Measurements from ENCODE around the gene PDCD1LG2. TPM values are rescaled to one million over a fixed set of nuclear protein-coding genes. Genes with fewer than 3 reads are reported as not detected.

Gene PDCD1LG2
- polyA plus RNA-seq, 1 experiment, result 49.8 TPM

DNA sequence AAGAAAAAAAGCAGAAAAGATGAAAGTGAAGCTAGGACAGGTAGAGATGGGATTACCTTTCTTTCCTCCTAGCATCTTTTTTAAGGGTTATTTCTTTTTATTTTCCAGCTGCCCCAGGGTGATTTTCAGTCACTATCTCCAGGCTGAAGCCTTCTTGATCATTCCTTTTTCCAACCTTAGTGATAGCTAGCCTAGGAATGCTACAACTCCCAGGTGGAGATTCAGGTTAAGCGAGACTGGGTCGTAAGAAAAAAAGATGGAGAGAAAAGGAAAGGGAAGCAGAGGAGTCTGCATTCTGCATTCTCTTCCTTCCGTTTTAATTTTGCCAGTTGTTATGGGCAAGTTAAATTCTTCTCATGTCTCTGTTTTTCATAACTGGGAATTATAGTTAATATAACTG is 81.9 kb downstream of the PDCD1LG2 start:
- H3K36me3 ChIP-seq (ENCODE audit: control insufficient read depth, insufficient read depth, low read length), result no peaks in the 10 kb centered on the region
- no peaks in the 10 kb centered on the region for H3K27me3 ChIP-seq (ENCODE audit: control insufficient read depth, insufficient read depth, low read length)
- ChIA-PET POLR2A (no interaction called here), CTCF (interaction anchor here (0.9 kb wide), 1 partner anchor 133 kb away, joined by 3 read pairs; no protein-coding TSS in a partner anchor)
- no peak for TF ChIP-seq CTCF (IDR thresholded peaks at IDR 0.05; ENCODE audit: insufficient read depth, low read depth, low read length)
- no peak overlapping the region for H3K4me3 ChIP-seq (ENCODE audit: low read depth, low read length)
- DNase-seq (ENCODE audit: low read depth), result no peak

DNA sequence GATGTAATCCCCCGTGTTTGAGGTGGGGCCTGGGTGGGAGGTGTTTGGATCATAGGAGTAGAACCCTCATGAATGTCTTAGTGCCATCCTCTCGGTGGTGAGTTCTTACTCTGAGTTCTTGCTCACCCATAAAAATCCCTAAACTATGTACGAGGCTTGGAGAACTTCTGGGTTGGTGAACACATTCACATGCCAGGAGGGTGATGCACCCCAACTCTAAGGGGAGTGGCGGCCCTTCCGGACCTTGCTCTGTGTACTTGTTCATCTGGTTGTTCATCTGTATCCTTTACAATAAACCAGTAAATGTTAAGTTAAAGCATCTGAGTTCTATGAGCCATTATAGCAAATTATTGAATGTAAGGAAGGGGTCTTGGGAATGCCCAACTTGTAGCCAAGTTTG is 82.6 kb downstream of the PDCD1LG2 start:
- no peaks in the 10 kb centered on the region for H3K36me3 ChIP-seq (ENCODE audit: control insufficient read depth, insufficient read depth, low read length)
- no peak overlapping the region for H3K4me3 ChIP-seq (ENCODE audit: low read depth, low read length)
- no peak for TF ChIP-seq CTCF (IDR thresholded peaks at IDR 0.05; ENCODE audit: insufficient read depth, low read depth, low read length)
- ChIA-PET POLR2A (no interaction called here), CTCF (no interaction called here)
- DNase-seq (ENCODE audit: low read depth), result no peak
- H3K27me3 ChIP-seq (ENCODE audit: control insufficient read depth, insufficient read depth, low read length), result no peaks in the 10 kb centered on the region

GRCh38 chr9:5593904-5594303 is 83.6 kb downstream of the PDCD1LG2 start:
- Histone ChIP-seq H3K36me3 (ENCODE audit: control insufficient read depth, insufficient read depth, low read length) (no peaks in the 10 kb centered on the region), H3K27me3 (ENCODE audit: control insufficient read depth, insufficient read depth, low read length) (no peaks in the 10 kb centered on the region), H3K4me3 (ENCODE audit: low read depth, low read length) (no peak overlapping the region)
- CTCF ChIA-PET, result no interaction called here
- POLR2A ChIA-PET, result no interaction called here
- TF ChIP-seq CTCF (IDR thresholded peaks at IDR 0.05; ENCODE audit: insufficient read depth, low read depth, low read length), result no peak
- no peak for DNase-seq (ENCODE audit: low read depth)

DNA sequence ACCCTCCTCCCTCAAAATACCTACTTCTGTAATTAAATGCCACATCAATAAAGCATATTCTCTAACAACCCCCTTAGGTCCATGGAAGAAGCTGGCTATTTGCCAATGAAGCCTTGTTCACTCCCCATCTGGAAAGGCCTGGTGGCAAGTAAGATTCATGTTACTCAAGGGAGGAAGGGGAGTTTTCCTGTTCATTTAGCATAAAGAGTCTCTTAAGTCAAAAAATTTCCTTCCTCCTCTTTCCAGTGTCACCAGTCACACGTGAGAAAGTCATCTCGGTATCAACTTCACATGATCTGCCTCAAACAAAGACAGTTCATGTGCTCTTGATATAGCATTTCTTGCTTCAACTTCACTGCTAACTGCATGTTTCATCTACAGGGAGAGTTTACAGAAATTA is 85.8 kb downstream of the PDCD1LG2 start:
- H3K27me3 ChIP-seq (ENCODE audit: control insufficient read depth, insufficient read depth, low read length), result no peaks in the 10 kb centered on the region
- POLR2A ChIA-PET, result no interaction called here
- no peak overlapping the region for H3K4me3 ChIP-seq (ENCODE audit: low read depth, low read length)
- TF ChIP-seq CTCF (IDR thresholded peaks at IDR 0.05; ENCODE audit: insufficient read depth, low read depth, low read length), result no peak
- no peak for DNase-seq (ENCODE audit: low read depth)
- CTCF ChIA-PET, result interaction anchor here (0.8 to 2.0 kb wide), 5 partner anchors 11 to 833 kb away, joined by 3 to 6 read pairs (median 3); partner anchors contain the start of gene CD274
- no peaks in the 10 kb centered on the region for H3K36me3 ChIP-seq (ENCODE audit: control insufficient read depth, insufficient read depth, low read length)

DNA sequence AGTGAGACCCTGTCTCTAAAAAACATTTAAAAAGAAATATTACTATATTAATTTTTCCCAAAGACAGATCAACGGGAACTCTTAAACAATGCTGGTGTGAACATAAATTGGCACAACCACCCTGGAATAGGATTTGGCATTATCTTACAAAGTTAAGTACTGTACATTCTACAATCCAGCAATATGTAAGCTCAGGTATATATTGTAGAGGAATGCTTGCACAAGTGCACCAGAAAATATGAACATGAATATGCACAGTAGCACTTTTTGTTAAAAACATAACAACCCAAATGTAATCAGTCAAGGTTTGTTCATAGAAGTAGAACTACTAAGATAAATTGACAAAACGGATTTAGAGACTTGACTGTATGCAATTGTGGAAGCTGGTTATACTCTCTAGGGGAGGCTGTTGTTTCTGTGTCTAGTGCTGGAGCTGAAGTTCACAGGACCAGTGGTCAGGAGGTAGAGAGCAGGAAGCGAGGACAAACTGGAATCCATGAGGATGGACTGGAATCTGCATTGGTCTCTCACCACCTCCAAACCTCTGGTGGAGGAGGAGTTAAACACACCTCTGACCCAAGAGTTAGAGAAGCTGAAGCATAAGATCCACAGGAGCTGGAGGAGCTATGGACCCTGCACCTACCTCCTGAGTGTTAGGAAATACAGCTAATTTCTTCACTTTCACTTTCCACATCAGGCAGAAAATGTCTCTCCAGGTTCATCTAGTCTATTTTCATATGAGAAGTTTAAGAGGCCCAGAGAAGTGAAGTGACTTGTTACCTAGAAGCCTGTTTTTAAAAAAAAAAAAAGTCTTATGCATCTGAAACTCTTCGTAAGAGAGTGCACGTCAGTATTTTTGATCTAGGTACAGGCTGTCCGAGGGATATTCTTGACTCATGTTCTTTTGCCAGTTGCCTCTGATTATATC is 98.2 kb downstream of the PDCD1LG2 start:
- no peak overlapping the region for H3K4me3 ChIP-seq (ENCODE audit: low read depth, low read length)
- ChIA-PET POLR2A (no interaction called here), CTCF (interaction anchor here (0.7 to 4.0 kb wide), 4 partner anchors 8 to 859 kb away, joined by 3 to 17 read pairs (median 3); partner anchors contain the start of gene CD274)
- DNase-seq (ENCODE audit: low read depth), result no peak
- no peak for TF ChIP-seq CTCF (IDR thresholded peaks at IDR 0.05; ENCODE audit: insufficient read depth, low read depth, low read length)
- H3K36me3 ChIP-seq (ENCODE audit: control insufficient read depth, insufficient read depth, low read length), result no peaks in the 10 kb centered on the region
- no peaks in the 10 kb centered on the region for H3K27me3 ChIP-seq (ENCODE audit: control insufficient read depth, insufficient read depth, low read length)

Data from BJ (cell line).